Dendritic cell treated with granulocyte-macrophage colony-stimulating factor and Interleukin-4, amounts not matched to agents 40 ng/mL and 50 ng/mL, for 4 days (primary cell): Measurements from ENCODE around the gene CASK.

Experiments
- H3K27ac Mint-ChIP-seq: one replicate; pipeline ENCODE4 v1.8.0; 2022; ENCODE audit warnings: mild to moderate bottlenecking, mixed read lengths
- H3K27me3 Mint-ChIP-seq: one replicate; pipeline ENCODE4 v1.8.0; 2022; ENCODE audit warnings: mild to moderate bottlenecking, mixed read lengths
- H3K36me3 Mint-ChIP-seq: one replicate; pipeline ENCODE4 v1.8.0; 2022; ENCODE audit warnings: low read depth, mixed read lengths
- H3K4me1 Mint-ChIP-seq: one replicate; pipeline ENCODE4 v1.8.0; 2022; ENCODE audit warnings: low read depth, mixed read lengths
- H3K4me3 Mint-ChIP-seq: one replicate; pipeline ENCODE4 v1.8.0; 2022; ENCODE audit warnings: mild to moderate bottlenecking, moderate library complexity, mixed read lengths
- H3K9me3 Mint-ChIP-seq: one replicate; pipeline ENCODE4 v1.8.0; 2022; ENCODE audit warnings: mixed read lengths
- intact Hi-C: fragments of 100-400 bp; cut with micrococcal nuclease; formaldehyde crosslinking; loops from one replicate; pipeline ENCODE4 v1.15.0; 2022

CASK gene

DNA sequence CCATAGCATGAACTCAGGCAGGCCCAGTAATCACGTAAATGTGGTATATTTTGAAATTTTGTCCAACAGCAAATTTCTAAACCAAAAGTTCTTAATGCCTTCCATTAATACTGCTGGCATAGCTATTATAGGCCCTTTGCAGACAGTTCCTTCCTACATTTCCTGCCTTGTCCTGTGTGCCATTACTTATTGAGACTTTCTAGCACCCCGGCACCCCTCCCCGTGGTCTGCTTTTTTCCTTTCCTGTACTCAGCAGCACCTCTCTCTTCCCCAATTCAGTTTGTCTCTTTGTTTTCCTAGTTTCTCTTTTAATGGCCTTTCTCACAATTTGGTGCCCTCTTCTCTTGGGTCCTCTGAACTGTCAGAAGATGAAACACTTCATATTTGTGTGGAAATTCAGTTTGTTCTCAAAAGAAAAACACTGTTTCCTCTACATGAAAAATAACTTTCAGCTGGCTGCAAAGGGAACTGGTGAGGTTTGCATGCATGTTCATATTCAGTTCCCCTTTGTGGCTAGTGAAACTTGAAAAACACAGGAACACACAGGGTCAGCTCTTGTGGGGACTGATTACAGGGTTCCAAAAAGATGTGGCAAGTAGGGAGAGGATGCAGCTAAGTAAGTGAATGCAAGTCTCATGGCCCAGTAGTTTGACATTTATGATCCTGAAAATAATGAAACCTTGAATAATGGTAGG is 217.5 kb downstream of the CASK start:
- intact Hi-C loops, result loop anchor here (5.0 kb wide), 1 partner anchor 149 kb away; no protein-coding TSS in a partner anchor
- H3K4me3 Mint-ChIP-seq, result peak overlapping the region; percentile 37
- H3K27me3 Mint-ChIP-seq, result no peaks in the 10 kb centered on the region
- H3K36me3 Mint-ChIP-seq, result no peaks in the 10 kb centered on the region
- H3K4me1 Mint-ChIP-seq, result peaks cover 35% of the 10 kb centered on the region
- peak overlapping the region; percentile 90 for H3K27ac Mint-ChIP-seq
- H3K9me3 Mint-ChIP-seq, result no peaks in the 10 kb centered on the region

DNA sequence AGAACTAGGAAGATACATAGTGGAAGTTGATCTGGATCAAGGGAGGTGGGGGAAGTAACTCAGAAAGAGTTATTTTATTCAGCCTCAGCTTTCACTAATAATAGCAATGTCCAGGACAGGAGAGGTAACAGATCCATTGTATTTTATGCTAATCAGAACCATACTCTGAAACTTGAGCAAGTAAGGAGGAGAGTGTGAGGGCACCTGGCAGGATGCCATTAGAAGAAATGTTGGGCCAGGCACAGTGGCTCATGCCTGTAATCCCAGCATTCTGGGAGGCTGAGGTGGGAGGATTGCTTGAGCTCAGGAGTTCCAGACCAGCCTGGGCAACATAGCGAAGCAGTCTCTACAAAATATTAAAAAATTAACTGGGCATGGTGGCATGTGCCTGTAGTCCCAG is 218.3 kb downstream of the CASK start:
- Mint-ChIP-seq H3K9me3 (no peaks in the 10 kb centered on the region), H3K4me3 (peak overlapping the region; percentile 23), H3K27ac (peak overlapping the region; percentile 90), H3K27me3 (no peaks in the 10 kb centered on the region), H3K4me1 (peaks cover 35% of the 10 kb centered on the region), H3K36me3 (no peaks in the 10 kb centered on the region)
- intact Hi-C loops, result loop anchor here (5.0 kb wide), 1 partner anchor 148 kb away; no protein-coding TSS in a partner anchor

DNA sequence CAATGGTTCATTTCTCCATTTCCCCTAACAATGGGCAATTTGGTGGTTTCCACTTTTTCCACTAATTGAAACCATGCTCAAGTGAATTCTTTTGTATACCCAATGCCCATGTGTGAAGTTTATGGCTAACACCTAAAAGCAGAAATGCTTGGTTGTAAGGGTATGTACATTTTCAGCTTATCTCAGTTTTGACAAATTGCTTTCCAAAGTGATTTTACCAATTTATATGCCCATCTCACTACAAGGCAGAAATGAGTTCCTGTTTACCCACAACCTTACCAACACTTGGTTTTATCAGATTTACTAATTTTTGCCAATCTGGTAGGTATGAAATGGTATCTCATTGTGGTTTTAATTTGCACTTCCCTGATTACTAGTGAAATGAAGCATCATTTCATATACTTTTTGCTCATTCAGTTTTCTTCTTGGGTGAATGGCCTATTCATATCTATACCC is 219.8 kb downstream of the CASK start:
- intact Hi-C loops, result no loop called here
- no peaks in the 10 kb centered on the region for H3K9me3 Mint-ChIP-seq
- H3K4me3 Mint-ChIP-seq, result no peak overlapping the region
- no peak overlapping the region for H3K27ac Mint-ChIP-seq
- no peaks in the 10 kb centered on the region for H3K27me3 Mint-ChIP-seq
- H3K36me3 Mint-ChIP-seq, result no peaks in the 10 kb centered on the region
- peaks cover 30% of the 10 kb centered on the region for H3K4me1 Mint-ChIP-seq

DNA sequence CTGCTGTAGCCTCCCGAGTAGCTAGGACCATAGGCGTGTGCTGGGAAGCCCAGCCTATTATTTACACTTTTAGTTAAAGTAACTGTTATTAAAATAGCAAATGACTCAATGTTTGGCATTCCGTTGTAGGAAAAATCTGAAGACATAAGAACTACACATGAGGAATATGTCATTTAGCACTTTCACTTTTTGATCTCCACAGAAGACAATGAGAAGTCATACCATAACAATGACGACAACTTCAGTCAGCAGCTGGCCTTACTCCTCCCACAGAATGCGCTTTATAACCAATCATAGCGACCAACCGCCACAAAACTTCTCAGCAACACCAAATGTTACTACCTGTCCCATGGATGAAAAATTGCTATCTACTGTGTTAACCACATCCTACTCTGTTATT is 227.9 kb downstream of the CASK start:
- no peak overlapping the region for H3K27ac Mint-ChIP-seq
- no peaks in the 10 kb centered on the region for H3K9me3 Mint-ChIP-seq
- peaks cover 18% of the 10 kb centered on the region for H3K36me3 Mint-ChIP-seq
- intact Hi-C loops, result no loop called here
- H3K27me3 Mint-ChIP-seq, result no peaks in the 10 kb centered on the region
- H3K4me3 Mint-ChIP-seq, result no peak overlapping the region
- peaks cover 14% of the 10 kb centered on the region for H3K4me1 Mint-ChIP-seq

DNA sequence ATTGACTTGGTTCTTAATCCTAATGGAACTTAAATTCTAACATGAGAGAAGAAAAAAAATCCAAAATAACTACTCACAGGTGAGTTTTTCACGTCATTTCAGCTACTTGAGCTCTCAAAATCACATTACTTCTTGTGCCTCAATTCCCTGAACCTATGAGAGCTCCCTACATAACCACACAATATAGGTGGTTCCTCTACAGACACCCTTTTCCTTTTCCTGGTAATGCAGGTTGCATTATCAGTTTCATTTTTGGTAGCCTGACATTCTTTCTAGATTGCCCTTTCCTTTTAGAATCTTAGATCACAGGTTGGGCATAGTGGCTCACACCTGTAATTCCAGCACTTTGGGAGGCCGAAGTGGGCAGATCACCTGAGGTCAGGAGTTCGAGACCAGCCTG is 230.3 kb downstream of the CASK start:
- Mint-ChIP-seq H3K36me3 (peaks cover 18% of the 10 kb centered on the region), H3K27ac (peak overlapping the region; percentile 41), H3K27me3 (no peaks in the 10 kb centered on the region), H3K4me1 (peaks cover 14% of the 10 kb centered on the region), H3K4me3 (no peak overlapping the region), H3K9me3 (no peaks in the 10 kb centered on the region)
- intact Hi-C loops, result no loop called here

DNA sequence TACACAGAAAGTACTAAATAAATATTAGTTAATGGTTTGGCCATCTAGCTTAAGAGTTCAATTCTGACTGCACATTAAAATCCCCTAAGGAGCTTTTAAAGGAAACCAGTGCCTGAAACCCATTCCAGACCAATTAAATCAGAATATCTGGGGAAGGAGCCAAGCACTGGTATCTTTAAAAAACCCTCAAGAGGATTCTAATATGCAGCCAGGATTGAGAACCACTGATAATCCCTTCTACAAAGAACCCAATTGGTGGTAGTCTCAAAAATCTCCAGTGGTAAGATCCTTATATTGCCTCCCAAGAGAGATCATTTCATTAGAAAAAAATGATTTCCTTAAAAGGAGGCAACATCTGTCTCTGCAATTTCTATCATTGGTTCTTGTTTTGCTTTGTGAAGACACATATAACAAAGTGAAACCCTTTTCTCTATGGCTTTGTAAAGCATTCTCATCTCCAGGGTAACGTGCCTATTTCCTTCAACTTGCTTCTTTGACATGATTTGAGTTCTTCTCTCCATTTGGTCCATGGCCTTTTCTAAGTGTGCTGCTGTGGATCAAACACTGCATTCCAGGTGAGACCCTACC is 231.1 kb downstream of the CASK start:
- intact Hi-C loops, result no loop called here
- Mint-ChIP-seq H3K9me3 (no peaks in the 10 kb centered on the region), H3K27ac (no peak overlapping the region), H3K36me3 (peaks cover 18% of the 10 kb centered on the region), H3K4me3 (no peak overlapping the region), H3K4me1 (peaks cover 17% of the 10 kb centered on the region), H3K27me3 (no peaks in the 10 kb centered on the region)

DNA sequence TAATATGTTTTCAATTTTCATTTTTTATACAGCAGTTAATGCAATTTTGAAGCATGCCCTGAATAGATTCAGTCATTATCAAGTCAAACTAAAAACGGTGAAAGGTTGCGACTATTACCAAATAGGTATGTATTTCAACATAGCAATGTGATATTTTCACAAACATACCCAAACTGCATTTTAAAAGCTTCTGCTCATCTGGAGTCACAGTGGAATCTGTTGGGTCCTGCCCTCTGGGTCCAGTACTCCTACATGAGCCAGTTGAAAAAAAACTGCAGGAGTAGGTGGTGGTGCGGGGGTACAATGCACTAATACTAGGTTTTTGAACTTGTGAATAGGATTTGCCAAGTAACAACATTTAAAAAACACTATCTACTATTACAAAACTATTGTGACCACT is 233.6 kb downstream of the CASK start:
- no peak overlapping the region for H3K27ac Mint-ChIP-seq
- H3K36me3 Mint-ChIP-seq, result peaks cover 8% of the 10 kb centered on the region
- no peak overlapping the region for H3K4me3 Mint-ChIP-seq
- intact Hi-C loops, result loop anchor here (10.0 kb wide), 1 partner anchor 45 kb away; no protein-coding TSS in a partner anchor
- no peaks in the 10 kb centered on the region for H3K27me3 Mint-ChIP-seq
- H3K9me3 Mint-ChIP-seq, result no peaks in the 10 kb centered on the region
- peaks cover 23% of the 10 kb centered on the region for H3K4me1 Mint-ChIP-seq

DNA sequence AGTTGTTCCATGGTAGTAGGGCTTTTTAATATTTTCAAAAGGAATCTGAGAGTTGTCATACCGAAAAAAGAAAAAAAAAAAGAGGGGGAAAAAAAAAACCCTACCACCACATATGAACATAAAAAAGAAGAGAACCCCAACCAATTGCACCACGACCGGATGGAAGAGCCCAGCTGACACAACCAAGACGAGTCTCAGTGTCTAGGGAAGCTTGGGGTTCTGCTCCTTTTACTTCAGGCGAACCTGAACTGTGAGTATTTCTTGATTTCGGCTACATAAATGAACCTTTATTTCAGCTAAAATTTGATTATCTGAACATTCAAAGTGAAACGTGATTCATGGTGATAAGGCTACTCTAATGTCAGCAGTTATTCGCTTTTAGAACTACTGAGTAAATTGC is 234.5 kb downstream of the CASK start, which contains the start of gene GPR34:
TSS of gene GPR34 (plus strand) at position 139 of the 400 bp plus-strand sequence. CDS start 6,661 bp downstream, outside the sequence.
- Mint-ChIP-seq H3K27me3 (no peaks in the 10 kb centered on the region), H3K4me1 (peaks cover 23% of the 10 kb centered on the region), H3K9me3 (no peaks in the 10 kb centered on the region), H3K27ac (peak within 1 kb of the TSS; percentile 73), H3K36me3 (peaks cover 8% of the 10 kb centered on the region), H3K4me3 (peak within 1 kb of the TSS; percentile 58)
- intact Hi-C loops, result loop anchor here (10.0 kb wide), 1 partner anchor 46 kb away; no protein-coding TSS in a partner anchor

DNA sequence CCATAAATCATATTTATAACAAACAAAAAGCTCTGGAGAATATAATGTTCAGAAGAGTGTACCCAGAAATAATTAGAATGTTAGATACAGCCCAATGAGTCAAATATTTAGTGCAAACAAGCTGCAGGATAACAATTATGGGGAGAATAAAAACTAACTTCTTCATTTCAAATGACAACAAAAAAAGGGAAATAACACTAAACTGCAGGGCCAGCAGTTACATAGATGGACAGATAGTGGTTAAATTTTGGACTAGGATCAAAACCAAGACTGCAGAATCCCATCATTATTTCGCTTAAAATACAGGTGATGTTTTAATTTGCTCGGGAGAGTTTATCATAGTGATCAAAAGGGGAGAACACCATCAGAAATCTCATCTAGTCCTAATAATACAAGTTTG is 235.2 kb downstream of the CASK start:
- Mint-ChIP-seq H3K27me3 (no peaks in the 10 kb centered on the region), H3K9me3 (no peaks in the 10 kb centered on the region), H3K27ac (peak overlapping the region; percentile 73), H3K4me1 (peaks cover 16% of the 10 kb centered on the region), H3K4me3 (peak overlapping the region; percentile 58), H3K36me3 (peaks cover 1% of the 10 kb centered on the region)
- intact Hi-C loops, result loop anchor here (10.0 kb wide), 1 partner anchor 47 kb away; no protein-coding TSS in a partner anchor

DNA sequence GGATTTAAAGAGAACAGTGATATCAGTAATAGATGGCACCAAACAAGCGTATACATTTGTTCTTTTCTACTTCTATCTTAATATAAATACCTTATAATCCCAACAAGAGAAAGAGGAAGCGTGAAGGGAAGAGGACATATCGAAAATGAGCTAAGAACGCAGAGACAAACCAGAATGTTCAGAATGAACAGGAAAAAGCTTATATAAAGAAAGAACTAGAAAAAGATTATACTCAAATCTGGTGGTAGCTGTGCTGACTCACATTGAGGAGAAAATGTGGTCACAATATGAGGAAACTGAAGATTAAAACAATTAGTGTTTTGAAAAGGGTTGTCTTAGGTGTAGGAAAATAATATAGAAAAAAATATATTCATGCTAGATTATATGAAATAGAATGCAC is 236.6 kb downstream of the CASK start:
- peaks cover 9% of the 10 kb centered on the region for H3K4me1 Mint-ChIP-seq
- intact Hi-C loops, result loop anchor here (10.0 kb wide), 1 partner anchor 48 kb away; no protein-coding TSS in a partner anchor

DNA sequence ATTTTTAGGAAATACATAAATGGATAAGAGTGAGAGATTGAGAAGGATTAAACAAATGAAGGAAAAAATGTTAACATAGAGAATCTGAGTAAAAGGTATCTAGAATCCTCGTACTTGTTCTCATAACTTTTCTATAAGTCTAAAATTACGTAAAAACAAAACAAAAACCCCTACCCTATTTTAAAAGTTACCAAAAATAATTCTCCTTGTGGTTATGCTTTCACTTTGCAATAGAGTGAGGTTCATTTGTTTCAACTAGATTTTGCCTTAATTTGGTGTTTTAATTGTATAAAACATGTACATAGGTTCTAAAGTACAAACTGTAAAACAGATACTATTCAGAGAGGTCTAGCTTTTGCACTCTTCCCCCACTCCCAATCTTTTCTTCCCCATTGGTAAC is 238.4 kb downstream of the CASK start:
- intact Hi-C loops, result loop anchor here (10.0 kb wide), 1 partner anchor 50 kb away; no protein-coding TSS in a partner anchor
- H3K9me3 Mint-ChIP-seq, result no peaks in the 10 kb centered on the region
- no peak overlapping the region for H3K27ac Mint-ChIP-seq
- H3K27me3 Mint-ChIP-seq, result no peaks in the 10 kb centered on the region
- H3K4me1 Mint-ChIP-seq, result peaks cover 9% of the 10 kb centered on the region
- no peak overlapping the region for H3K4me3 Mint-ChIP-seq
- no peaks in the 10 kb centered on the region for H3K36me3 Mint-ChIP-seq

More for the DNA sequence above, 236.6 kb downstream of the CASK start:
- no peak overlapping the region for H3K27ac Mint-ChIP-seq
- H3K36me3 Mint-ChIP-seq, result no peaks in the 10 kb centered on the region
- no peaks in the 10 kb centered on the region for H3K27me3 Mint-ChIP-seq
- H3K4me3 Mint-ChIP-seq, result no peak overlapping the region
- no peaks in the 10 kb centered on the region for H3K9me3 Mint-ChIP-seq

DNA sequence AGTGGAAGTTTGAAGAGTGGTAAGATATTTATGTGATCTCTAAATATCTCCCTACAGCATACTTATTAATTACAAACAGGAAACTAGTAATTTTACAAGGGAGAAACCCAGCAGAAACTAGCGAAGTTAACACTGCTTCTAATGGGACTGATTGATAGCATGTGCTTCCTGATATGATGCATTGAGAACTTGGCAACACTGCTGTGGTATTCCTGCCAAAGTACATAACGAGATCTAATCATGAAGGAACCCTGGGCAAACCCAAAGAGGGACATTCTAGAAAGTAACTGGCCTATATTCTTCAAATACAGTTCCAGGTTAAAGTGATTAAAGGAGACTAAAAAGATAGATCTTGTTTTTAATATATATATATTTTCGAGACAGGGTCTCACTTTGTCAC is 239.2 kb downstream of the CASK start:
- no peaks in the 10 kb centered on the region for H3K27me3 Mint-ChIP-seq
- H3K4me3 Mint-ChIP-seq, result no peak overlapping the region
- no peaks in the 10 kb centered on the region for H3K9me3 Mint-ChIP-seq
- no peaks in the 10 kb centered on the region for H3K36me3 Mint-ChIP-seq
- peaks cover 9% of the 10 kb centered on the region for H3K4me1 Mint-ChIP-seq
- H3K27ac Mint-ChIP-seq, result no peak overlapping the region
- intact Hi-C loops, result loop anchor here (10.0 kb wide), 1 partner anchor 51 kb away; no protein-coding TSS in a partner anchor

DNA sequence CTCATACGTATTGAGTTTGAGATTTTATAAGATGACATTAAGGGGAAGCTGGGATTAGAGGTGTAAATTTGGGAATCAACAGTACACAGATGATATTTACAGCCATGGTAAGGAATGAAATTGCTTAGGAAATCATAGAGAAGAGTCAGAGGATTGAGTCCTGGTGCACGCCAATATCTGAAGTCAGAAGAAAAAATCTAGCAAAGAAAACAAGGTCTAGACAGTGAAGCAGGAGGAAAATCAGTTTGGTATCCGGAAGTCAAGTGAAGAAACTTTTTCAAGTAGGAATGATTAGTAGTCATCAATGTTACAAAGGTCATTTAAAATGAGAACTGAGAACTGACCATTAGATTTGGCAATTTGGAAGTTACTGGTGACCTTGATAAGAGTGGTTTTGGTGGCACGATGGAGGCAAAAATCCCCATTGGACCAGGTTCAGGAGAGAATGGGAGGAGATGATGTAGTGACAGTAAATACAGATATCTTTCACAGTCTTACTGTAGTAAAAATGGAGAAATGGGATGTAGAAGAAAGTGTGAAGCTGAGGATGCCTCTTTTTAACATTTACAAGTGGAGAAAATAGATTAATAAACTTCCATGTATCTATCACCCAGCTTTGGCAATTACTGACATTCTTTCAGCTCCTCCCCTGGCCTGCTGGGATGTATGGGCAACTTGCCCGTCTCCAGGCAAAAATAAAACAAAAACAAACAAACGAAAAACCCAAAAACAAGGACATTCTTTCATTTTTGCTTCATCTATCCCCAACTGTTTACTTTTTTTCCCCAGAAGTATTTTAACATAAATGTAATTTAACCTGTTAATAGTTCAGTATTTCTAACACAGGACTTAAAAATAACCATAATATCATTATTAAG is 245.9 kb downstream of the CASK start:
- intact Hi-C loops, result no loop called here
- H3K36me3 Mint-ChIP-seq, result peaks cover 6% of the 10 kb centered on the region
- H3K27me3 Mint-ChIP-seq, result no peaks in the 10 kb centered on the region
- H3K27ac Mint-ChIP-seq, result peak overlapping the region; percentile 10
- no peaks in the 10 kb centered on the region for H3K9me3 Mint-ChIP-seq
- peaks cover 28% of the 10 kb centered on the region for H3K4me1 Mint-ChIP-seq
- H3K4me3 Mint-ChIP-seq, result no peak overlapping the region
